ENCODE results near the gene UPF3A.
"Not testable (repeated sequence)": the region's sequence is repeated elsewhere in the genome, so short reads cannot be mapped to it uniquely, and the experiment has no call there.

Gene UPF3A

DNA sequence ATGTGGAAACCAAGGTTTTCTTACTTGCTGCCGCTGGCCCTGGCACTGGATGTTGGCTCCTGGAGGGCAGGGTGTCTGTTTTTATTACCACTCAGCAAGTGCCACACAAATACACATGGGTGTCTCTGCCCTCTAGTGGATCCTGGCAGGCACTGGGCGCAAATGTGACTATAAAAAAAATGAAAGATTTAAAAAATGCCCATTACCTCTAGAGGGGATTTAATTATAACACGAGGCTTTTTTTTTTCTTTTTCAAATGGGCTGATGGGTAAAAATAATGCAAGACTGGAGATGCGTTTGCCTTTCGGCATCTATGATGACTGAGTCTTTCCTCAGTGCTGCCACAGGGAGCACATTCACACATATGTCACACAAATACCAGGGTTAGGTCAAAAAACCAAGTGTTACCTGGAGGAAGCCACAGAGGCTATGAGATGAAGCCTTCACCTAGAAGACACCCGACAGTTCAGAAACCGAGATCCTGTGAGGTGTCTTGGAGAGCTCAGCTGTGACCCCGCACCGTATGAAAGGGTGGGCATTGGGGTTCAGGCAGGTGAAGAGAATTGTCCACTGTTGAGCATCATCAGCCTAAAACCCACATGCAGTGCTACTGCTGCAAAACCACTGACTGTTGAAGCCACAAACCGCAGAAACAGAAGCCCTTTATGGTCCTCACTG, 58.6 kb downstream of the UPF3A start:
- H3K4me1 ChIP-seq (ENCODE audit: control insufficient read depth, insufficient read depth, low read length): no peaks in the 10 kb centered on the region
- CTCF ChIA-PET: interaction anchor here (0.7 to 2.4 kb wide), 4 partner anchors 12 to 149 kb away, joined by 3 to 7 read pairs (median 3); no protein-coding TSS in a partner anchor
- no peak overlapping the region for H3K27ac ChIP-seq (ENCODE audit: extremely low read depth, low read depth, low read length)

DNA sequence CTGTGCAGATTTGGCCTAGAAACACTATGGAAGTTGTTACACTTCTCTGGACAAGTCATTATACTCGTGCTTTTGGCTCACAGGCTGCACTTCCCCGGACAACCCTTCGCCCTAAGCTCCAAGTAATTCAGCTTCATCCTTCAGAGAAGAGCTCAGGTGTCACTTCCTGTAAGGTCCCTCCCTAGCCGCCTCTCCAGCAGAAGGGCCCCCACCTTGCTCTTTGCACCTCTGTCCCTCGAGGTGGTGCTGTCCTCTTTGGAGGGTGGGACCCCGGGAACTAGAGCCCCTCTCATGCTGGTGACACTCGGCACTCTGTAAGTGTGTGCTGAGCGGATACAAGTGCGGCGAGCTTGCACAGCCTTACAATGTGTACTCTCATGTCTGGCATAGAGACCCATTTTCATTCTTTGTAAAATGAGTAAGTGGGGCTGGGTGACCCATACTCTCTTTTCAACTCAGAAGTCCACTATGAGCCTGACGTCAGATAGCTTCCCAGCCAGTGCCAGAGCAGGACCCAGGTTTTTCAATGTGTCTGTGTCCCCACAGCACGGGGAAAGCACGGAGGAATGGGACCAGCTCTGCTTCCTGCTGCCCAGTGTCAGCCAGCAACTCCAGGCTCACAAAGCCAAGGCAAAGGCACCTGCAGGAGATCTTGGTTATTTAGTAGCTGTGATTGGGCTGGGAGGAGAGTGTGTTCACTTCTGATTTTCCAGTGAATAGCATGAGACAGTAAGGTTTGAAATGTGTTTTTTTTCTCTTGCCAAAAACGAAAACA, 59.8 kb downstream of the UPF3A start:
- Histone ChIP-seq H3K27ac (ENCODE audit: extremely low read depth, low read depth, low read length) (no peak overlapping the region), H3K36me3 (ENCODE audit: control insufficient read depth in 2 of 2, insufficient read depth in 1 of 2, low read length in 2 of 2) (no peaks in the 10 kb centered on the region), H3K4me1 (ENCODE audit: control insufficient read depth, insufficient read depth, low read length) (no peaks in the 10 kb centered on the region), H3K4me3 (ENCODE audit: low read depth, low read length) (no peak overlapping the region), H3K9me3 (ENCODE audit: control insufficient read depth, insufficient read depth, low read depth, low read length) (no peaks in the 10 kb centered on the region)
- ChIA-PET POLR2A (no interaction called here), CTCF (interaction anchor here (0.6 to 2.4 kb wide), 5 partner anchors 11 to 617 kb away, joined by 3 to 7 read pairs (median 3); no protein-coding TSS in a partner anchor)
- no peak for TF ChIP-seq ZNF423 (tag by site-specific recombination; IDR thresholded peaks at IDR 0.05)
- TF ChIP-seq, protein P1, sequence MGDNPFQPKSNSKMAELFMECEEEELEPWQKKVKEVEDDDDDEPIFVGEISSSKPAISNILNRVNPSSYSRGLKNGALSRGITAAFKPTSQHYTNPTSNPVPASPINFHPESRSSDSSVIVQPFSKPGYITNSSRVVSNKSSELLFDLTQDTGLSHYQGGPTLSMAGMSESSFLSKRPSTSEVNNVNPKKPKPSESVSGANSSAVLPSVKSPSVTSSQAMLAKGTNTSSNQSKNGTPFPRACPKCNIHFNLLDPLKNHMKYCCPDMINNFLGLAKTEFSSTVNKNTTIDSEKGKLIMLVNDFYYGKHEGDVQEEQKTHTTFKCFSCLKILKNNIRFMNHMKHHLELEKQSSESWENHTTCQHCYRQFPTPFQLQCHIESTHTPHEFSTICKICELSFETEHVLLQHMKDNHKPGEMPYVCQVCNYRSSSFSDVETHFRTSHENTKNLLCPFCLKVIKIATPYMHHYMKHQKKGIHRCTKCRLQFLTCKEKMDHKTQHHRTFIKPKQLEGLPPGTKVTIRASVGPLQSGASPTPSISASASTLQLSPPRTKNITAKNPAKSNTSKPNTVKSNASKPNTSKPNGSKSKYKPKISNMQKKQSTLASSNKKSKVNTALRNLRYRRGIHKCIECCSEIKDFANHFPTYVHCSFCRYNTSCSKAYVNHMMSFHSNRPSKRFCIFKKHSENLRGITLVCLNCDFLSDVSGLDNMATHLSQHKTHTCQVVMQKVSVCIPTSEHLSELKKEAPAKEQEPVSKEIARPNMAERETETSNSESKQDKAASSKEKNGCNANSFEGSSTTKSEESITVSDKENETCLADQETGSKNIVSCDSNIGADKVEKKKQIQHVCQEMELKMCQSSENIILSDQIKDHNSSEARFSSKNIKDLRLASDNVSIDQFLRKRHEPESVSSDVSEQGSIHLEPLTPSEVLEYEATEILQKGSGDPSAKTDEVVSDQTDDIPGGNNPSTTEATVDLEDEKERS (tag by site-specific recombination; IDR thresholded peaks at IDR 0.05): no peak
- TF ChIP-seq ZNF555 (tag by site-specific recombination; conservative IDR thresholded peaks at IDR 0.05): no peak
- no peak for TF ChIP-seq ZNF830 (tag by site-specific recombination; IDR thresholded peaks at IDR 0.05; ENCODE audit: low read depth)
- no peak for TF ChIP-seq SP2 (tag by site-specific recombination; IDR thresholded peaks at IDR 0.05)
- TF ChIP-seq, protein P2, sequence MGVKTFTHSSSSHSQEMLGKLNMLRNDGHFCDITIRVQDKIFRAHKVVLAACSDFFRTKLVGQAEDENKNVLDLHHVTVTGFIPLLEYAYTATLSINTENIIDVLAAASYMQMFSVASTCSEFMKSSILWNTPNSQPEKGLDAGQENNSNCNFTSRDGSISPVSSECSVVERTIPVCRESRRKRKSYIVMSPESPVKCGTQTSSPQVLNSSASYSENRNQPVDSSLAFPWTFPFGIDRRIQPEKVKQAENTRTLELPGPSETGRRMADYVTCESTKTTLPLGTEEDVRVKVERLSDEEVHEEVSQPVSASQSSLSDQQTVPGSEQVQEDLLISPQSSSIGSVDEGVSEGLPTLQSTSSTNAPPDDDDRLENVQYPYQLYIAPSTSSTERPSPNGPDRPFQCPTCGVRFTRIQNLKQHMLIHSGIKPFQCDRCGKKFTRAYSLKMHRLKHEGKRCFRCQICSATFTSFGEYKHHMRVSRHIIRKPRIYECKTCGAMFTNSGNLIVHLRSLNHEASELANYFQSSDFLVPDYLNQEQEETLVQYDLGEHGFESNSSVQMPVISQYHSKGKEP (tag by site-specific recombination; IDR thresholded peaks at IDR 0.05): no peak
- TF ChIP-seq ZNF530 (tag by site-specific recombination; IDR thresholded peaks at IDR 0.05; ENCODE audit: low read depth): no peak
- no peak for TF ChIP-seq REPIN1 (tag by site-specific recombination; IDR thresholded peaks at IDR 0.05; ENCODE audit: low read depth)
- no peak for TF ChIP-seq GLI2 (tag by site-specific recombination; IDR thresholded peaks at IDR 0.05; ENCODE audit: borderline replicate concordance, low read depth)
- TF ChIP-seq HOXC10 (CRISPR knock-in tag; IDR thresholded peaks at IDR 0.05): no peak
- TF ChIP-seq, protein P3, sequence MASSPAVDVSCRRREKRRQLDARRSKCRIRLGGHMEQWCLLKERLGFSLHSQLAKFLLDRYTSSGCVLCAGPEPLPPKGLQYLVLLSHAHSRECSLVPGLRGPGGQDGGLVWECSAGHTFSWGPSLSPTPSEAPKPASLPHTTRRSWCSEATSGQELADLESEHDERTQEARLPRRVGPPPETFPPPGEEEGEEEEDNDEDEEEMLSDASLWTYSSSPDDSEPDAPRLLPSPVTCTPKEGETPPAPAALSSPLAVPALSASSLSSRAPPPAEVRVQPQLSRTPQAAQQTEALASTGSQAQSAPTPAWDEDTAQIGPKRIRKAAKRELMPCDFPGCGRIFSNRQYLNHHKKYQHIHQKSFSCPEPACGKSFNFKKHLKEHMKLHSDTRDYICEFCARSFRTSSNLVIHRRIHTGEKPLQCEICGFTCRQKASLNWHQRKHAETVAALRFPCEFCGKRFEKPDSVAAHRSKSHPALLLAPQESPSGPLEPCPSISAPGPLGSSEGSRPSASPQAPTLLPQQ (tag by site-specific recombination; IDR thresholded peaks at IDR 0.05): no peak
- TF ChIP-seq TRIM28 (IDR thresholded peaks at IDR 0.05; ENCODE audit: borderline replicate concordance, low read length): no peak
- TF ChIP-seq KLF7 (tag by site-specific recombination; IDR thresholded peaks at IDR 0.05; ENCODE audit: borderline replicate concordance): no peak
- no peak for TF ChIP-seq ZNF529 (tag by site-specific recombination; IDR thresholded peaks at IDR 0.05; ENCODE audit: insufficient replicate concordance)
- no peak for TF ChIP-seq ZNF37A (tag by site-specific recombination; IDR thresholded peaks at IDR 0.05)
- TF ChIP-seq ZNF223 (tag by site-specific recombination; IDR thresholded peaks at IDR 0.05): no peak

More for the DNA sequence above, 58.6 kb downstream of the UPF3A start:
- POLR2A ChIA-PET: no interaction called here
- Histone ChIP-seq H3K9me3 (ENCODE audit: control insufficient read depth, insufficient read depth, low read depth, low read length) (no peaks in the 10 kb centered on the region), H3K36me3 (ENCODE audit: control insufficient read depth in 2 of 2, insufficient read depth in 1 of 2, low read length in 2 of 2) (no peaks in the 10 kb centered on the region), H3K4me3 (ENCODE audit: low read depth, low read length) (no peak overlapping the region)
- TF ChIP-seq ZNF830 (tag by site-specific recombination; IDR thresholded peaks at IDR 0.05; ENCODE audit: low read depth) (no peak), MZF1 (tag by site-specific recombination; IDR thresholded peaks at IDR 0.05; ENCODE audit: borderline replicate concordance) (no peak)

DNA sequence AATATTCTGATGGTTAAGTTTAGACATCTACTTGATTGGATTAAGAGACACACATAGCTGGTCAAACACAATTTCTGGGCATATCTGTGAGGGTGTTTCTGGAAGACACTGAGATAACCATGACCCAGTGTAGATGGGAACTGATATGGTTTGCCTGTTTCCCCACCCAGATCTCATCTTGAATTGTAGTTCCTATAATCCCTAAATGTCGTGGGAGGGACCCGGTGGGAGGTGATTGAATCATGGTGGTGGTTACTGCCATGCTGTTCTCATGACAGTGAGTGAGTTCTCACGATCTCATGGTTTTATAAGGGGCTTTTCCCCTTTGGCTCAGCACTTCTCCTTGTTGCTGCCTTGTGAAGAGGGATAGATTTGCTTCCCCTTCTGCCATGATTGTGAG, 65.9 kb downstream of the UPF3A start:
- H3K4me3 ChIP-seq (ENCODE audit: low read depth, low read length); CTCF ChIA-PET; H3K9me3 ChIP-seq (ENCODE audit: control insufficient read depth, insufficient read depth, low read depth, low read length); H3K36me3 ChIP-seq (ENCODE audit: control insufficient read depth in 2 of 2, insufficient read depth in 1 of 2, low read length in 2 of 2); H3K4me1 ChIP-seq (ENCODE audit: control insufficient read depth, insufficient read depth, low read length); H3K27ac ChIP-seq (ENCODE audit: extremely low read depth, low read depth, low read length); POLR2A ChIA-PET: not testable (repeated sequence)
